Neural crest cell (in vitro differentiated cells): Measurements from ENCODE around the gene CTSZ. TPM values are rescaled to one million over a fixed set of nuclear protein-coding genes. Genes with fewer than 3 reads are reported as not detected.
A peak's percentile ranks its signal among the peaks of the same experiment; 100 is the strongest.

Experiments
- DNase-seq: peaks from one replicate; pipeline ENCODE4 v3.0.0; 2021; ENCODE audit warnings: low read depth, mixed read lengths, low spot score
- H3K27ac Mint-ChIP-seq: one replicate; pipeline ENCODE4 v1.8.0; 2021; ENCODE audit warnings: mild to moderate bottlenecking, mixed read lengths; ENCODE audit not compliant: unreplicated experiment
- H3K27me3 Mint-ChIP-seq: 2 replicates; pipeline ENCODE4 v1.8.0; 2021; ENCODE audit warnings: low read depth, mild to moderate bottlenecking, mixed read lengths
- H3K36me3 Mint-ChIP-seq: 2 replicates; pipeline ENCODE4 v1.8.0; 2021; ENCODE audit warnings: low read depth, mild to moderate bottlenecking, mixed read lengths
- H3K4me1 Mint-ChIP-seq: 2 replicates; pipeline ENCODE4 v1.8.0; 2021; ENCODE audit warnings: mixed read lengths
- H3K4me3 Mint-ChIP-seq: one replicate; pipeline ENCODE4 v1.8.0; 2021; ENCODE audit warnings: mild to moderate bottlenecking, mixed read lengths
- H3K9me3 Mint-ChIP-seq: 2 replicates; pipeline ENCODE4 v1.8.0; 2021; ENCODE audit warnings: mixed read lengths
- total RNA-seq: library from RNA; stranded (reverse); gene quantifications from 2 replicates; pipeline ENCODE4 v1.2.1, GENCODE V29; 2021
- TF ChIP-seq, protein P1 (sequence below): fragments of 200-600 bp; sonication (generic); conservative IDR thresholded peaks from 2 replicates; pipeline ENCODE4 v1.5.0; 2021; ENCODE audit warnings: antibody characterized with exemption, mild to moderate bottlenecking

Gene CTSZ
- total RNA-seq, 1 donor from 2014 or later, result 22.7 TPM

DNA sequence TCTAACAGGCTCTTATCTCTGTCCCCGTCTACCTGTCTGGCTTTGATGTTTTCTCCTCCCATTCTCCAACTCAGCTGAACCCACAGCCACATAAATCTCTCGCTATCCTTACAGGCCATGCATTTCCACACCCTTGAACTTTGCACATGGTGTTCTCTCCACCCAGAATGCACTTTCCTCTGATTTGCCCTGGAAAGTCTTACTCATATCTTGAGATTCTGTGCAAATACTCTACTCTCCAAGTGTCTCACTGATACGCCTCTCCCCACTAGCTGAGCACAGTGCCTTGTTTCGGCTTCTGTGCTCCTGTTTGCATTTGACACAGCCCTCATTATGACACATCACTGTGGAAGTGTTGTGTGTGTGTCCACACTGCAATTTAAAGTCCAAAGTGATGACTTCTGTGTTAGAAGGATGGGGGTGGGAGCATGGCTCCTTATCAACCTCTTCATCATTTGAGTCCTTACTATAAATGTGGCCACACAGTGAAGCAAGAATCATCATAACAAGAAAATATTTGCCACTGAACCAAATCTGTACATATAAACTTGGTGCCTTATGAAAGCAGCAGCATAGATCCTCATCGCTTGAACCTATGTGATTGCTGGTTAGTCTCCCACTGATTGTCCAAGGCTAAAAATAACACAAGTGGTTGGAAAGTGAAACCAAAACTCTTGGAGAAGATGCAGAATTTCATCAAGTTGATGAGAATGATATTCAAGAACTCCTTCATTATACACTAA, 41.1 kb upstream of the CTSZ start:
- Mint-ChIP-seq H3K4me3 (no peak overlapping the region), H3K9me3 (no peaks in the 10 kb centered on the region), H3K4me1 (peaks cover 8% of the 10 kb centered on the region), H3K27ac (no peak overlapping the region), H3K36me3 (no peaks in the 10 kb centered on the region), H3K27me3 (peaks cover 16% of the 10 kb centered on the region)
- TF ChIP-seq, protein P1, sequence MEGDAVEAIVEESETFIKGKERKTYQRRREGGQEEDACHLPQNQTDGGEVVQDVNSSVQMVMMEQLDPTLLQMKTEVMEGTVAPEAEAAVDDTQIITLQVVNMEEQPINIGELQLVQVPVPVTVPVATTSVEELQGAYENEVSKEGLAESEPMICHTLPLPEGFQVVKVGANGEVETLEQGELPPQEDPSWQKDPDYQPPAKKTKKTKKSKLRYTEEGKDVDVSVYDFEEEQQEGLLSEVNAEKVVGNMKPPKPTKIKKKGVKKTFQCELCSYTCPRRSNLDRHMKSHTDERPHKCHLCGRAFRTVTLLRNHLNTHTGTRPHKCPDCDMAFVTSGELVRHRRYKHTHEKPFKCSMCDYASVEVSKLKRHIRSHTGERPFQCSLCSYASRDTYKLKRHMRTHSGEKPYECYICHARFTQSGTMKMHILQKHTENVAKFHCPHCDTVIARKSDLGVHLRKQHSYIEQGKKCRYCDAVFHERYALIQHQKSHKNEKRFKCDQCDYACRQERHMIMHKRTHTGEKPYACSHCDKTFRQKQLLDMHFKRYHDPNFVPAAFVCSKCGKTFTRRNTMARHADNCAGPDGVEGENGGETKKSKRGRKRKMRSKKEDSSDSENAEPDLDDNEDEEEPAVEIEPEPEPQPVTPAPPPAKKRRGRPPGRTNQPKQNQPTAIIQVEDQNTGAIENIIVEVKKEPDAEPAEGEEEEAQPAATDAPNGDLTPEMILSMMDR, result no peak
- DNase-seq, result no peak

DNA sequence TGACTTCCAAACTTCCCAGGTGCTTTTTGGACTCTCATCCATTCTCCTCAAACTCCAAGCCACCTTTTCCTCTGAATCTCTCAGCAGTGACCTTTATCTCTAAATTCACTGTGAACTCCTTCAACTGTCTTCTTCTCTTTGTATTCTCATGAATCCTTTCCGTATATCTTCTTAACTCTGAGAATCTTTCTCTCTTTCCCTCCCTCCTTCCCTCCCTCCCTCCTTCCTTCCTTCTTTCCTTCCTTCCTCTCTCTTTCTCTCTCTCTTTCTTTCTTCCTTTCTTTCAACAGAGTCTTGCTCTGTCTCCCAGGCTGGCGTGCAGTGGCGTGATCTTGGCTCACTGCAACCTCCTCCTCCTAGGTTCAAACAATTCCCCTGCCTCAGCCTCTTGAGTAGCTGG, 39.8 kb upstream of the CTSZ start:
- no peaks in the 10 kb centered on the region for H3K9me3 Mint-ChIP-seq
- peaks cover 11% of the 10 kb centered on the region for H3K4me1 Mint-ChIP-seq
- DNase-seq, result no peak
- H3K27ac Mint-ChIP-seq, result no peak overlapping the region
- H3K4me3 Mint-ChIP-seq, result no peak overlapping the region
- TF ChIP-seq, protein P1, result no peak
- no peaks in the 10 kb centered on the region for H3K36me3 Mint-ChIP-seq
- H3K27me3 Mint-ChIP-seq, result peaks cover 13% of the 10 kb centered on the region

DNA sequence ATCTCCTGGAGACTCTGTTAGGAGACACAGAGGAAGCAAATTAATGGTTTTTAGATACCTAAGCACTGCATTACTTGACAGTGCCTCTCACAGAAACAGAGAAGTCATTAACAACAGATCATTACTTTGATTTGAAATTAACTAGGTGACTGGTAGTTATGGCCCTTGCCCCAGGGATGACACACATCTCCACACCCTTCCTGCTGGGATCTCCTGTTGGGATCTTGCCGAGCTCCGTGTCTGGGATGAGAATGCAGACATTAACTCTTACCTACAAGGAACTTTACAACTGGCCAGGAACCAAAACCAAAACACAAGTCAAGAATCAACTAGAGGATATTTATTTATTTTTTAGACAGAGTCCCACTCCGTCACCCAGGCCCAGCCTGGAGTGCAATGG, 37.7 kb upstream of the CTSZ start:
- TF ChIP-seq, protein P1, result no peak
- Mint-ChIP-seq H3K4me1 (peaks cover 27% of the 10 kb centered on the region), H3K27ac (no peak overlapping the region), H3K36me3 (peaks cover 9% of the 10 kb centered on the region), H3K9me3 (no peaks in the 10 kb centered on the region), H3K27me3 (peaks cover 4% of the 10 kb centered on the region), H3K4me3 (no peak overlapping the region)
- no peak for DNase-seq

GRCh38 chr20:59044295-59044694, 37.2 kb upstream of the CTSZ start:
- H3K4me1 Mint-ChIP-seq, result peaks cover 30% of the 10 kb centered on the region
- no peak for DNase-seq
- no peak overlapping the region for H3K27ac Mint-ChIP-seq
- H3K27me3 Mint-ChIP-seq, result peaks cover under 1% of the 10 kb centered on the region
- H3K9me3 Mint-ChIP-seq, result no peaks in the 10 kb centered on the region
- TF ChIP-seq, protein P1, result no peak
- peaks cover 9% of the 10 kb centered on the region for H3K36me3 Mint-ChIP-seq
- no peak overlapping the region for H3K4me3 Mint-ChIP-seq

- H3K9me3 Mint-ChIP-seq, result no peaks in the 10 kb centered on the region
- no peaks in the 10 kb centered on the region for H3K27me3 Mint-ChIP-seq
- peaks cover 36% of the 10 kb centered on the region for H3K4me1 Mint-ChIP-seq
- peak overlapping the region; percentile 65 for H3K4me3 Mint-ChIP-seq
- no peak for DNase-seq
- TF ChIP-seq, protein P1, result no peak
- peaks cover 9% of the 10 kb centered on the region for H3K36me3 Mint-ChIP-seq
- H3K27ac Mint-ChIP-seq, result no peak overlapping the region
These were observed 36.6 kb upstream of the CTSZ start for GRCh38 chr20:59043698-59044097.
